Activated CD4-positive, alpha-beta T cell treated with anti-CD3 and anti-CD28 coated beads for 4 hours (primary cell): ENCODE data around the gene VEGFC.

Experiments
- DNase-seq, 2 donors: peaks; one replicate each; pipeline ENCODE4 v3.0.0-alpha.2; 2020

Gene VEGFC

DNA sequence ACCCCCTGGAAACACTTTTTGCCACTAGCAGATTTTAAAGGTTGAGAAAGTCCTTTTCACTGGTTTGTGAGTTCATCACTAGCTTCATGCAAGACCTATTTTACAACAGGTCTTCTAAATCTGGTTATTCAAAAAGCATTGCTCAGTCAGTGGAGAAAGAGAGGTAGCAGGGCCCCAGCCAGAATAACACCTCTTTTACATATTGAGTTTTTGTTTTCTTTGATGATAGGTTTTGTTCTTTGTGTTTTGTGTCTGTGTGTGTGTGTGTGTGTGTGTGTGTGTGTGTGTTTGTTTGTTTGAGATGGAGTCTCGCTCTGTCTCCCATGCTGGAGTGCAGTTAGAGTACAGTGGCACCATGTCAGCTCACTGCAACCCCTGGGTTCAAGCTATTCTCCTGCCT is 2.7 kb upstream of the VEGFC start:
- DNase-seq, result no peak

DNA sequence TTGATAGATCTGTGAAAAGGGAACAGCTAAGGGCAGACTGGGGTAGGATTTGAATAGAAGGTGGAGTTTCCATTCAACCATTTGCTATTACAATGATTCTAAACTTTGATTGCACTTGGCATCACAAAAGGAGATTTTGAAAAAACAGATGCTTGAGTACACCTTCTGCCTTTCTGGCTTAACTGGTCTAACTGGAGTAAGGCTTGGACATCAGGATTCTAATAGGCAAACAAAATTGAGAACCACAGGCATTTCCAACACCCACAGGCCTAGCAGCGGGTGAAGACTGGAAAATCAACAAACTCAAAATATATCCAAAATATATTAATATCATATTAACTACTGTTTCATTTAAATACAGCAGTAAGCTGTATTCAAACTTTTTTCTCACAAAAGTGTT is 1.9 kb upstream of the VEGFC start:
- no peak for DNase-seq

DNA sequence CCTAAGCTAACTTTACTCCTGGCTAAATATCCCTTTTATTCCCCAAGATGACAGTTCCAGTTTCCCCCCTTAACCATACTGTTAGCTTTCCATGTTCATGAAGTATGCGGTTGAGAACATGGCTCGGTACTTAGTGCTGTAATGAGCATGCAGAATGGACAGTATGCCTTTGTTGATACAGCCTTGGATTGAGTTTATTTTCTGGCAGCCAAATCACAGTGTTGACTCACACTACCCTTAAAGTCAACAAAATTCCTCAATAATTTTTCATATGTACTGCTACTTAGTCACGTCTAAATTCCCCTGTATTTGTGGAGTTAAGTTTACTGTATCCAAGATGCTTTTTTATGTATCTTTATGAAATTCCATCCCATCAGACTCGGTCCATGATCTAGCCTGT is 1.4 kb upstream of the VEGFC start:
- DNase-seq, result no peak

DNA sequence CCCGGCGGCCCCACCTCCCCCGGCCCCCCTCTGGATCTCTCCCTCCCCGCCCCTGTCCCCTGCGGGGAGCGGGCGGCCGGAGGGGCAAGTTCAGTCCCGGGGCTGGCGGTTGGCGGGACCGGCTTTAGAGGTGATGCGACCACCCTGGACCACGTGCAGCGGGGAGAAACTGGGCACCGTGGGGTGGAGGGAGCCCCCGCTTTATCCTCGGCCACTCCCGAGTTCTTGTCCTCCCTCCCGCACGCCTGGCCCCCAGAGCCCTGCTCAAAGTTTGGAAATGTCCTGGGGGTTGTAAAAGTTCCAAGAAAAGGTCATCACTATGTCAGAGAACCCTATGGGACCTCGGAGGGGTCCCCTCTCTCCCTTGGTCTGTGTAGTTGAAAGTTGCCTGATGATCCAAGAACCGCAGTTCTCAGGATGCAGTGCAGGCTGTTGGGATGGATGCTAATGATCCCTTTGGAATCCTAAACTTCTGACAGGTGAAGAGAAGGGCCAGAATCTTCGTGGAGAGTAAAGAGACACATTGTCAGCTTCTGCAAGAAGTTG is 411 bp upstream of the VEGFC start:
- no peak for DNase-seq

DNA sequence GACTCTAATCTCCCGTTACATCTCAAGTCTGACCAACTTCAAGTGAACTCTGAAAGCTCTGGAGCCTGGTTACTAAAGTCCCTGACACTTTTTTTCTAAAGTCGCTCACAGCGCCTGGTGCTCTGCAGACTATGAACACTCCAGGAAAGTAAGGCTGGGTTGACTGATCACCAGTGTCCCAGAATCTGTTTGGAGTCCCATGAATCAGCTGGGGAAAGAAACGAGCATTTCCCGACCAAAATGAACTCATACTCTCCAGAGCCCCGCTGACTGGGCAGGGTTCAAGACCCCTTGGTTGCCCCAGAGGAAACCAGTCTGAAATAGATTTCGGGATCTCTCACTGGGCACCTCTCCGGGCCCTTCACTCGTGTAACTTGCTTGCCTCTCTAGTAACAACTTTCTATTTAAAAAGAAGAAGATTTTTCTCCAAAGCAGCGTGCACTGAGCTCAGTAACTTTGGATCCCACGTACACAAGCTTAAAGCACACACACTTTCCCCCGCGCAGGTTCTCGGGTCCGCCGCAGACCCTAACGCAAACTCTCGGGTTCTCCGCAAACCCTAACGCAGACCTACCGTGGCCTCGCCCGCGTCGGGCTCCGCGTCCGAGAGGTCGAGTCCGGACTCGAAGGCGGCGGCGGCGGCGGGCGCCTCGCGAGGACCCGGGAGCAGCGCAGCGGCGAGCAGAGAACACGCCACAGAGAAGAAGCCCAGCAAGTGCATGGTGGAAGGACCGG is 964 bp downstream of the VEGFC start:
- DNase-seq, result no peak

DNA sequence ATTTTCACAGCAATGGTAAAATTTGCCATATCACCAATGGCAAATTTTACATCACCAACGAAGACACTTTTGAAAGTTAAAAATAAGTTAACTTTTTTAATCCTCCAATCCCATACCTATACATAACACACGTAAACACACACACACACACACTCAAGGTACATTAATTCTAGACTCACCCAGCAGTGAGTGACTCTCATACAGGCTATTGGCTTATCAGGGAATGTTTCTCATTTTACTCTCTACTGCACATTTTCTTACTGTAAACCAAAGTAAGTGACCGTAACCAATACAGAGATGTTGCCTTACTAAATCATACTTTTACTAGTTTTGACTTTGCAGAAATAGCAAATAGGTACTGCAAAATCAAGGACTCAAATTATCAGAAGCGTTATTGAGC is 2.3 kb downstream of the VEGFC start:
- DNase-seq, result no peak

DNA sequence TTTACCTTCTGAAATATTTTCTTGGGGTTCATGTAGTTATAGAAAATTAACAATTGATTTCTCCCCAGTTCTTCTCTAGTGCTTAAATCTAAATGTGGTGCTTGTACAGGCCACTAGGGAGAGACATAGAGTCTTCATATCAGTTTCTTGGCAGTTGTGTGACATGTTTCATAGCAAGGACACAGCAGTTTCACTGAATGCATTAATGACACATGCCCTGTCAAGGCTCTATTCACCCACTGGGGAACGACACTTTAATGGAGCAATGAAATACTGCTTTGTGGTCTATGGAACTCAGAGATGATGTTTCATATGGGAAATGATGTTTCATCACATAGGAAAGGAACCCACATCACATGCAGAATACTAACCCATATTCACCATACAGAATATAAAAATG is 2.8 kb downstream of the VEGFC start:
- DNase-seq, result no peak

DNA sequence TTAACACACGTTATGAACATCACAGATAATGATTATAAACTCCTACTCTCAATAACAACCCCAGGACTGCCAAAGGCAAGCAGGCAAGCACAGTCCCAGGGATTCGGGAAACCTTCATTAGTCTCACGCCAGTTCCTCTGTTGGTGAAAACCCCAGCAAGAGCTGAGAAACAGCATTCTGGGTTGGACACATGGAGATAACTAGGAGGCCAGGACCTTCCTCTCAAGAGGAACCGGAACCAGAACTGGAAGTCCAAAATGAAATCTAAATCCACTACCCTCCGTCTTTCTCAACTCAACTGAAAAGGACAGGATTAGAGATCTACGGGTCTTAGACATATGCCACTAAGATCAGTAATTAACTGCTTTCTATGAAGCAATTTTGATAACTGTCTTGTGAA is 3.8 kb downstream of the VEGFC start:
- no peak for DNase-seq

DNA sequence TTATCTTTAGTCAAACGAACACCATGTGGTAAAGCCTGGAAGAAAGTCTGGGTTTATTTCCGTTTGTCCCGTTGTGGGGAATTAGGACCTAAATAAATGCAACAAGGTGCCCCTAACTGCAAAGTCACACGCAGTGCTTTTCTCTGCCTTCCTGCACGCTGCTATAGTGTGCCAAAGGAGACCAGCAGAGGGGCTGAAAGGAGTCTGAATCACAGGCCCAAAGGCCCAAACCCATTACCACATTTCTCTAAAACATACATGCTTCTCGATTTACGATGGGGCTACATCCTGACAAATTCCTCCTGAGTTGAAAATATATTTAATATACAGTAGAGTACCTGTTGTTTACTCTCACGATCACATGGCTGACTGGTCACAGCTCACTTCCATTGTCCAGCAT is 4.5 kb downstream of the VEGFC start:
- DNase-seq, result no peak

DNA sequence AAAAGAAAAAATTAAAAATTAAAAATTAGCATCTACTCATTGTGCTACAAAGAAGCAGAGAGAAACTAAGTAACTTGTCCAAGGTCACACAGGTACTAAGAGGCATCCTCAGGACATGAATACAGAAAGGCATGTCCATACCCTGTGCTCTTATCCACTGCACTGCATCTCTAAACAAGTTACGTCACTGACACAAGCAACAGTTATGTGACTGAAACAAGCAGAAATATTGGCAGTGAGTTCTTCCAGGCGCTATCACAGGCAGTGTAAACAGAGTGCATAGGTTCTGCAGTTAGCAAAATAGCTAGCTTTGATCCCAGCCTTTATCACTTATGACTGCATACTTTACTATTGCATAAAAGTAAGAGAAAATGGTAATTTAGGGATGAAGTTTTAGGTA is 7.9 kb downstream of the VEGFC start:
- DNase-seq, result no peak

DNA sequence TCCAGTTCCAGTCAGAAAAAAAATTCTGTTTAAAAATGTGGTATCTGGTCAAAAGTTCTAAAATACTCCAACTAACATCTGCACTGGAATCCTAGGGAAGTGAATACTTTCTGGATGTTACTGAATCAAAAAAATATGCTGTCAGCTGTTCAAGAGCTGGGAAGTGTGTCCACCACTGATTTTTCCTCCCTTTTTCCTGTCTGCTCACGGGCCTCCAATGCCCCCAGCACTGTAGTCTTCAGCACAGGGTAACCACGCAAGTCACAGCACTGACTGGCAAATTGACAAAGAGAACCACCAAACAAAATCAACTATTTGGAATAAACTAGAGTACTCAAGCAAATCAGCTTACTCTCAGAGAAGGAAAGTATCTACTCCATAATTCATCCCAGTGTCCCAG is 9.9 kb downstream of the VEGFC start:
- DNase-seq, result no peak

DNA sequence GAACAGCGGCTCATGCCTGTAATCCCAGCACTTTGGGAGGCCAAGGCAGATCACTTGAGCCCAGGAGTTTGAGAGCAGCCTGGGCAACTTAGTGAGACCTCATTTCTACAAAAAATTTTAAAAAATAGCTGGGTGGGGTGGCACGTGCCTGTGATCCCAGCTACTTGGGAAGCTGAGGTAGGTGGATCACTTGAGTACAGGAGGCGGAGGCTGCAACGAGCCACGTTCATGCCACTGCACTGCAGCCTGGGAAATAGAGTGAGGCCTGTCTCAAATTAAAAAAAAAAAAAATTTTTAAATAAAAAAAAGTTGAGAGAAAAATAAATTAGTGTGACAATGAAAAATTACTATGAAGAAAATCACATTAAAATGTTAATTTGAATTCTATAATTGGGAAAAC is 10.5 kb downstream of the VEGFC start:
- no peak for DNase-seq

DNA sequence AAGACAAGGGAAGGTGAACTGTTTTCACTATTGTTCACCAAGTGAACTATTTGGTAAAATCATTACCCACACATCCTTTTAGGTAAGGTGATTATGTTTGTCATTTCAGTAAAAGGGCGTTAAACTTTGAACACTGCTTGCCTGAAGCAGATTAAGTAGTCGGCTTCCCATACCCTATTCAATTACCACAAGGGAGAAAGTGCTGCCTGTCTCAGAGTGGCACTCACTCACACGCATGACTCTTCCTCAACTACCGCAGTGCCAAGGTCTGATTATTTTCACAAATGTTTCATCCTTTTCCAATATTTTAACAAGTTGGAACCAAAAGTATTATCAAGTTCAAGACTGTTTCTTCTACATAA is 11.0 kb downstream of the VEGFC start:
- DNase-seq, result no peak

DNA sequence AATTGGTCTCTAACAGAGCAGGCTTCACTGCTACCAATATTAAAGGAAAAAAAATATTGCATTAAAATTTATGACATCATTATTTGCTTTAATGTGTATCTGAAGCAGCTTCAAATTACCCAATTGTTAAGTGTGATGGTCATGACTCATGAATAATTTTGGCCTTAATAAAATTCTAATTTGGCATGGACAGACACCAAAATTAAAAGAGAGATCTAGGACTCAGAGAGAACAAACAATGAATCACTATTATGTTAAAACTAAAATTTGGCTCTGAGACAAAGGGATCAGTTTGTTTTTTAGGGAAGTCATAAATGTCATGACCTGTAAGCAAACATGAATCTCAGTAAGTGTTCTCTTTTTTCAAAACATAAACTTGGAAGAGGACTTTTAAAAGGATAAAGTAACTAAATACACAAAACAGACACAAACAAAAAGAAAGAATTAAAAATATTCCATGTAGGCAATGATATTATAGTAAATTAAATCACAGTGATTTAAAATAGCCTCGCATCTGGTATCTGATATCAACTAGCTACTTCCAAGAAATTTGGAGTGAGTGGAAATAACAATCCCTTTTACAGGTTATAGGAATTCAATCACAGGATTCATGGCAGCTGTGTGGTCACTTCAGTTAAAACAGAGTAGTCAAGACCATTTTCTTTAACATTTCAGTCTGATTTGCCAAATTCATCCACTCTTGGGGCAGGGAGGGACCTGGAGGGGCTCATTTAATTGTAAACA is 11.6 kb downstream of the VEGFC start:
- no peak for DNase-seq

DNA sequence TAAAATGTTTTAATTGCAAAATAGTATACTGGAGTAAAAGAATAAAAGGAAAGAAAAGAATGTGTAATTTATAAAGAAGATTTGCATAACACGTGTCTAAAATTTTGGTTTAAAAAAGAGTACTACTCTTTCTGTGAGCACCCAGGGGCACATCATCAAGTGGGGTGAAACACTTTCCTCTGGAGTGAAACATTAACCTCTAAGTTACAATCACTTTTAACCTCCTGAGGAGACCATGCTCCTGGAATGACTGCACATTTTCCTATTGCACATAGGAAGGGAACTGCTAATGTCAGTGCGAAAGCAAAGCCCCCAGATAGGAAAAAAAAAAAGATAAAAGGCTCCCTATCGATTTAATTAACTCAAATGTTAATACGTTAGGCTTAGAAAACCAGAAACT is 13.3 kb downstream of the VEGFC start:
- DNase-seq, result no peak

DNA sequence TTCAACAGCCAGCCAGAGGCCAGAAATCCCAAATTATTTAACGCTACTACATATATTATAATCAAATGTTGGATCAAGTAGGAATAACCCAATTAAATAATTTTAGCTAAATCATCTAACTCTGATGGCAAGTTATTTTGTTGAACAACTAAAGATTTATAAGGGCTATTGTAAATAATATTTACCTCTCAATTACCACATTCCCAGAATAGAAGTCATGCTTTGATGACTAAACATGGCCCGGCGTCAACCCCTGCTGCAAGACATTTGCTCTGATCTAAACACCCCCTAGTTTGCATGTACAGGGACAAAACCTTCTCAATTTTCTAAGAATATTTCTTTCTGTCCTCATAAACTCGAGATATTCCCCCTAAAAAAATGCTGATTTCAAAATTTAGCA is 14.2 kb downstream of the VEGFC start:
- no peak for DNase-seq

DNA sequence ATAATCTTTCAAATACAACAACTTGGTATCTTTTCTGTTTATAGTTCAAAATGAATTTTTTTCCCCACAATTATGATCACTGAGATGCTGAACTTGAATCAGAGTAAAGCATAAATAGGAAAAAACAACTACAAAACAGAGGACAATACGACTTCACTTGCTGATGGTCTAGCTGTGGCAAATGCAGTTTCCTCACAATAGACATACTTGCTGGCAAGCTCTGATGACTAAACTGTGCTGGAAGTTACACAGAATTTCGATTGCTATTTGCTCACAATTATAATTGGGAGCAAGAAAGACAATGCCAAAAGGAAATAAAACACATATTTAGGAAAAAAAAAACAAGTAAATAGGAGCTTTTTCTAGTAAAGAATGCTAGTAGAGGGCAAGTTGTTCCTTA is 14.7 kb downstream of the VEGFC start:
- no peak for DNase-seq

DNA sequence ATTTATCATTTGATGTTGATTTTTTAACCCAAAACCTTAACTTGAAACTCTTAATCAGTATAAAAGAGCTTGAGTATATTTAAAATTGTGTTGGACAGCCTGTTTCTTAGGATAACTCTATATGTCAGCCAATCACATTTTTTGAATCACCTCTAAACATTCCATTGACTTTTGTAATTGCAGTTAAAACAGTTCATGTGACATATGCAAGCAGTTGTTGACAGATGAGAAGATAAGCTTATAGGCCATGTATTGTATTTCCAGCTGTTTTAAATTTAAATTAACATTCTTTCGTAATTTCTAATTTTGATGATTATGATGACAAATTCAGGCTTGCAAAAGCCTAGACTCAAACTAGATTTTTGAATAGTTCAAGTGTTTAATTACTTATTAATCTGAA is 17.4 kb downstream of the VEGFC start:
- no peak for DNase-seq

DNA sequence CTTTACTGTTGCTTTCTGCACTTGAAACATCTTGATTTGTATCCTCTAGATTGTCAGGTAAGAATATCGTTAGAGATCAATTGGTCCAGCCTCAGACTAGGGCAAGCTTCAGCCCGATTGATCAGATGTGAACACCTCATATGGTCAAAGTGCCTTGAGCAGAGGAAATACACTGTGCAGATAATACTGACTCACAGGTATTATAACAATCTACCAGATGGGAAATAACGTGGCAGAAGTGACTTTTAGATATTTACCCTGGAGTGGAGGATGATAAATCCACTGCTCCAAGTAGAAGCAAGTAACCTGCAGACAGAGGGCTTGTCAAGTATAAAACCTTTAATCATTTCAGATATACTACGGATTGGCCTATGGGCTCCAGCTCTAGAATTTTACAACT is 17.9 kb downstream of the VEGFC start:
- no peak for DNase-seq

DNA sequence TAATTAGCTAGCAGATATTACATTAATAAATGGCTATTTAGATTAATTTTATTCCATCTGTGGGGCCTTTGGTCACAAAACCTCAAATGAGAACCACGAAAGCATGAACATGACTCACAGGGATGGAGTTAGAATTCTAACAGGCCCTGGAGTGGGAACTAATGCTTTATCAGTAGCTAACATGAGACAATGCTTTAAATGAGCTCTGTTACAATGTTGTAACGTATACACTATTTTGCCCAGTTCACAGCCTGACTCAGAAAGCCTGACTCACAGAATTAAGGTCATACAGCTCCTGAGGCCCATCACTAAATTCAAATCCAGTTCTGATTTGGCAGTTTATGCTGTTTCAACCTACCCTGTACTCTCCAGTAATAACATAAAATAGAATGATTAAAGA is 23.2 kb downstream of the VEGFC start:
- no peak for DNase-seq

DNA sequence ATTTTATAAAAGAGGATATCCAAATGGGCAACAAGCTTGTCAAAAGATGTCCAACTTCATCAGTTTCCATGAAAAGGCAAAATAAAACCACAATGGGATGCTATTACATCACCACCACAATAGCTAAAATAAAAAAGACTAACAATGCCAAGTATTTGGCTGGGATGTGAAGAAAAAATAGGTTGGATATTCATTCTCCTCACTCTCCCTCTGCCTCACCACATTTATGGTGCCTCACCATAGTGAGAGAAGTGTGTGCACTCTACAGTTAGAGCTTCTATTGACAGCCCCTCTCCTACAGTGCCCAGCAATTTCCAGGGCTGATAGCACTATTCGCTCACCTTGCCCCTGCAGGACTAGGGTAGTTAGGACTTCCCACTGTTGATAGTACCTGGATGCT is 25.5 kb downstream of the VEGFC start:
- no peak for DNase-seq

DNA sequence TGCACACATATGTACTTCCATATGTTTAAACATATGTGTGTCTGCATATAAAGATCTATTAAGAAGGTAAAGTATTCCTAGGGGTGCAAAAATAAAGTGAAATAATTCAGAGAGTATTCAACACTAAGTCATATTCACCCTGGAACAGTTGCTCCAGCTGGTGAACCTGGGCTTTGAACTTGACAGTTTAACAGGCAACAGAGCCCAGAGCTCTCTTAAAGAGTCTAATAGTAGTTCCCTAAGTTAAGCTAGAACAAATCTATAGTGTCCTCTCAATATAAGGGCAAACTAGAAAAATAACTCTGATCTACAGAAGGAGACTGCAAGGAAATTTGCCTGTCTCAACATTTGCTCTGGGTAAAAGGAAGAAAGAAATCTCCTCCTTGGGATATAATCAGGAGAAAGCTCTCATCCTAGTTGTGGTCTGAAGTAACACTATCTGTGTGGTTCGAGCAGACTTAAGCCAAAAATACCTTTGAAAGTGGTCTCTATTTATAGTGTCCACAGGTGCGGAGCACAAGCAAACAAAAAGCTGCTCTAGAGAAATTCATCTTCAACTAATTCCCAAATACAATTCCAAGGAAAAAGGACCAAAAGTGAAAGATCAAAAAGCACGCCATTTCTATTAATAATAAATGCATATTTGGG is 29.9 kb downstream of the VEGFC start:
- no peak for DNase-seq

DNA sequence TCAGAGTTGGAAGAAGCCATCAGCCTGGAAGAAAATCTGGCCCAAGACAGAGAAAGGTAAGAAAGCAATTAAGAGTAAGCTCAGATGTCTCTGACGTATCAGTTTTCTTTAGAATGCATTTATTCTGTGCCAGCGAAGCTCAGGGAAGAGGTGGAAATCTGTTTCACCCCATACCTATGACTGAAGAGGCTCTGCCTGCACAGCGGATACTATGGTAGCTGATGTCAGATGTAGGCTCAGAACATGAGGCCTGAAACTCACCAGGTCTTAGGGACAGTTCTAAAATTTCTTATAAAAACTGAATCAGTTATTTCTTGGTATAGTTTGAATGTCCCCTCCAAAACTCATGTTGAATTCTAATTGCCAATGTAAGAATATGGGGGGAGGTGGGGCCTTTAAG is 30.9 kb downstream of the VEGFC start:
- no peak for DNase-seq

DNA sequence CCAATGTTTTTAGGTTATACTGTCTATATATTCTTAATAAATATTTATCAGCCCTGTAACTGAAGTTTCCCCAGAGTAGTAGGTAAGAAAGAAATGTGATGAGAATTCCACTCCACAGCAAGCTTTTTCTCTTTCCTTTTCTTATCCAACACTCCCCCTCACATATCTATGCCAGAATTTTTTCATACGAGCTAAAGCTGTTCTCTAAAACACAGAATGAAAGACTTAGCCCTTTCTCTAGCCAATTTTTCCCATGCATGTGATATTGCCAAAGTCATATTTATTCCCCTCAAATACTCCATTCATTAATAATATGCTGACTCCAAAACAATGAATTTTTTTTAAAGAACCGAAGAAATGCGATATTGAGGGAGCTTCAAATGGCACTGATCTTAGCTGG is 32.3 kb downstream of the VEGFC start:
- no peak for DNase-seq
